ENCODE data around the gene COLGALT1.

COLGALT1 gene

DNA sequence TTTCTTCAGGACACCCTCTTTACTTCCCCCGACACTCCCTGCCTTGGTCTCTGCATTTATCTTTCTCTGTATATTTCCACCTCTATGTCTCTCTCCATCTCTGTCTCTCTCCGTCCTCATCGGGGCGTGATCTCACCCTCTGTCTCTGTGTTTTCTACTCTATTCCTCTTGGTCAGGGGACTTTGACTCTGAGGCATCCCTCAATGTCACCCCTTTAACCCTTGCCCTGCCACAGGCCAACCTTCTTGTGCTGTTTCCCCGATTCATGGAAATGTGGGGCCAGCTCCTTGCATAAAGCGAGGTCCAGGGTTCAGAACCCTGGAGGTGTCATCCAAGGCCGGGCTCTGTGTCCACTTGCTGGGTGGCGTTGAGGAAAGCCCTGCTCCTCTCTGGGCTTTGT is 46.8 kb downstream of the COLGALT1 start:
- no peak for DNase-seq

GRCh38 chr19:17602872-17603510 is 47.5 kb downstream of the COLGALT1 start:
- no peak for DNase-seq

GRCh38 chr19:17604372-17605025 is 49.0 kb downstream of the COLGALT1 start:
- DNase-seq, result no peak

DNA sequence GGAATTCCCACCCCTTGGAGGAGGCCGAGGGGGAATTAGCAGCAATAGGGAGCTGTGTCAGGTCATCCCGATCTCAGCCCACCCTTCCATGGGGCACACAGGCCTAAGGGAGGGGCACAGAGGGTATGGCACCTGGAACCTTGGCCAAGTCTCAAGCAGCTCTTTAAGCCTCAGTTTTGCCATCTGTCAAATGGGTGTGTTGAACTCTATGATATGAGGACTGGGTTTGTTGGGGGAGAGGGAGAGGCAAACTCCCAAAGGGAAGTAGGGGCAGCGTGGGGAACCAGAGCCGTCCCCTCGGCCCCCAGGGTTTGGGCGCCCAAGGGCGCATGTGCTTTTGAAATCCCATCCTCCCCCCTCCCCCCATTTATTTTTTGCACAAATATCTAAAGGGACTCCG is 49.7 kb downstream of the COLGALT1 start:
- DNase-seq, result no peak

GRCh38 chr19:17605761-17606589 is 50.5 kb downstream of the COLGALT1 start:
- DNase-seq, result no peak

DNA sequence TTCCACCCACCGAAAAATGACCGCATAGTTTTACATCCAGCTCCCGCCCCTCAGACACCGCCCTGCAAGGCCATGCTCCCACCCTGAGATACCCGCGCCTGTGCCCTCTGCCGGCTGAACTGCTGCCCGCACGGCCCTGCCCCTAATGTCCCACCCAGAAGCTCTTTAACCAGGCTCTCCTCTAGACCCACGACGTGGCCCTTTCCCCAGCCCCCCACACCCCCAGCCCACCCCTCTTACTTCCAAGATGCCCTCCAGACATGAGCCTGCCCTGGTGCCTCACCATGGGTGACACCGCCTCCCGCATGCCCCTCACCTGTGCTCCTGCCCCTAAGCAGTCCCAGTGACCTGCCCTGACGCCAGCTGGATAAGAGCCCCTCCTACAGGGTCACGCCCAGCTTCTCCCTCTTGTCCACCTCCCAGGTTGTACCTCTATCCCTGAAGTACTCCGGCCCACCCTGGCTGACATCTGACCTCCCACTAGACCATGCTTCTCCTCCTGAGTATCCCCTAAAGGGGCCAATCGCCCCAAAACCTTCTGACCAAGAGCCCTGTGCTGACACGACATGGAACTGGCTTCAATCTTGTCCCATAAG is 51.2 kb downstream of the COLGALT1 start:
- no peak for DNase-seq

GRCh38 chr19:17607936-17608335 is 52.5 kb downstream of the COLGALT1 start:
- DNase-seq, result no peak

DNA sequence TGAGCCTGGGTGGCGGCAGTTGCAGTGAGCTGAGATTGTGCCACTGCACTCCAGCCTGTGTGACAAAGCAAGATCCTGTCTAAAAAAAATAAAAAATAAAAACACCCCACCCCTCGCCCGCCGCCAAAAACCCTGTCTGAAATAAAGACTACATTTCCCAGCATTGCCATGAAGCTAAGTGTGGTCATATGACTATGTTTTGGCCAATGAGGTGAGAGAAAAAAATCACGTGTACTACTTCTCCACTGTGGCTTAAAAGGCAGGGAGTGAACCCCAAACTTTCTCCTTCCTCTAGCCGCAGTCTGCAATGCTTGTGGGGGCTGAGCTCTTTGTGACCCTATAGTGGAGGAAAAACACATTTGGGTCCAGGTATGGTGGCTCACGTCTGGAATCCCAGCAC is 54.9 kb downstream of the COLGALT1 start:
- no peak for DNase-seq

DNA sequence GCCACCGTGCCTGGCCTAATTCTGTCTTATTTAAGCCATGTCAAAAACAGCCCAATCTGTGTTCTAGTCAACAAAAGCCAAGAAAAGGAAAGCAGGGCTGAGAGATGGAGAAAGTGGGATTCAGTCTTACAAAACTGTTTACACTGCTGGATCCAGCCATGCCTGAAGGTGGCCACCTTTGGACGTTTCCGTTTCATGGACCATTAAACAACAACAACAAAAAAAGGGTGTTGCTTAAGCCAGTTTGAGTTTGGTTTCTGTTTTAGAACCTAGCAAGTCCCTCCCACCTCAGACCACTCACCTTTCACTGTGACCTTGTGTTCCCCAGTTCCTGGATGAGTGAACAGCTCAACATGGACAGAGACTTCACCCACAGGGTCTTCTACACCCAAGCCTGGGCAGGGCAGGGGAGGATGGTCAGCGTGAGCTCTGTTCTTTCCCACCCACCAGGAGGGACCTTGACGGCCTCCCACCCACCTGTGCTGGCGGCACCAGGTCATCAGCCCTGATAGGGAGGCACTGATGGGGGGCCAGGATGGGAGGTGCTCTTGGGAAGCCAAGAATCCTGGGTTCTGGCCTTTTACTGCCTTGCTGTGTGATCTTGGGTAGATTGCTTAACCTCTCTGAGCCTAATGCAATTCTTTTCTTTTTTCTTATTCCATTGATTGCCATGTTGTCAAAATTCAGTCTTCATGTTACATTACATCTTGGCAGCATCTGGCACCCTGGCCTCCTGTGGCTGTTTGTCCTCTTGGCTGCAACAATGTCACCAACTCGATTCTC is 56.2 kb downstream of the COLGALT1 start:
- DNase-seq, result no peak

- DNase-seq, result no peak
These were observed 59.0 kb downstream of the COLGALT1 start for GRCh38 chr19:17614476-17614875.

DNA sequence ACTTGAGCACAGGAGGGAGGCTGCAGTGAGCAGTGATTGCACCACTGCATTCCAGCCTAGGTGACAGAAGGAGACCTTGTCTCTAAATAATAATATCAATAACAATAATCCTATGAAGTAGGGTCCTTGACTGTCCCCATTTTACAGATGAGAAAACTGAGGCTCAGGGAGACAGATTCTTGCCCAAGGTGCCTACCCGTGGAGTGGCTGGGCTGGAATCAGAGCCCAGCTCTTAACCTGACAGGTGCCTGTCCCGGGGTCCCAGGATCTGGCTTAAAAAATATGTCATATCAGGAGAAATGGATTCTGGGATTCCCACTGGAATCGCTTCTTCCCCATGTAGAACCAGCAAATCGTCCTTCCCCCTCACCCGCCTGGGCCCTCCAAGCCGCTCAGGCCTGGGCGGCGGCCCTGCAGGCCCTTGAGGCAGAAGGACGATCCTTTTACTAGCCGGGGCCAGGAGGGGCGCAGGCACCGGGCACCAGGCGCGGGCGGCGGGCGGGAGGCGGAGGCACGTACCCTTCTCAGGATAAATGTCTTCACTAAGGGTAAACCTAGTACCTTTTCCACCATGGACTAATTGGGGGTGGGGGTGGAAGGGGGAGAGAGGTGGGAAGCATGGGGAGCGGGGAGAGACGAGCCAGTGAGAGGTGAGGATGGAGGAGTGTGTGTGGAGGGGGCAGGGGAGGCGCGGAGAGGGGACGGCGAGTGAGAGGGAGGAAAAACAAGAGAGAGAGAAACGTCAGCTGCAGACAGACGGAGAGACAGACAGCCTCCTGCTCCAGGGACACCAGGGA is 60.6 kb downstream of the COLGALT1 start:
- no peak for DNase-seq

GRCh38 chr19:17616686-17616960 is 61.2 kb downstream of the COLGALT1 start:
- DNase-seq, result no peak

- no peak for DNase-seq
These were observed 61.7 kb downstream of the COLGALT1 start for GRCh38 chr19:17616961-17617806.

DNA sequence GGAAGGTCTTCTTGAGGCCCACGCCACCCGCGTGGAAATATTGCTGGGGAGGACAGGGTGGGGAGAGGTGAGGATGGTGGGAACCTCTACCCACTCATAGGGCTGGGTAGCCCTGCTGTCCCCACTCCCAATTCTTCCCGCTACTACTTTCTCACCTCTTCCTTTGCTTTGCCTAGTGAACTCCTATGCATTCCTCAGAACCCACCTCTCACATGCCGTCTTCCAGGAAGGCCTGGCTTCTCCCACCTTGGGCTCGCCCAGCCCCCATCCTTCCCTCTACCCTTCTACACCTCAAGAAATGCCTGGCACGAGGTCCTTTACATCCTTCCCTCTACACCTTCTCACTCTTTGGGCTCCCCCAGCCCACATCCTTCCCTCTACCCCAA is 62.4 kb downstream of the COLGALT1 start:
- DNase-seq, result no peak

GRCh38 chr19:17618281-17618903 is 62.9 kb downstream of the COLGALT1 start:
- DNase-seq, result no peak

DNA sequence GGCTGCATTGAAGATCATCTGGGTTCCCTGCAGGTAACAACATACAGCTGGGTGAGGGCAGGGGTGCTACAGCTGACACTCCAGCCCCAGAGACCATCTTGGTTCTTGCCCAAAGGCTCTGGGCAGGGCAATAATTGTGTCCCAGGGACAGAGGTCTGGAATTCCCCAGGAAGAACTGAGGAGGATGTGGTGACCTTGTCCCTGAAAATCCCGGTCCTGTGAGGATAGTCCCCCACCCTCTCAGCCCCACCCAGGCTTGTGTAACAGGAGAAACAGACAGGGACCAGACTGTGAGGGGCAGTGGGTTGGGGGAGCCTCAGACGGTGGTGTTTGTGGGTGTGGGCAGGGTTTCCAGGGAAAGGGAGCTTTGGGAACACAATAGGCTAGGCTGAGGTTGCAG is 63.5 kb downstream of the COLGALT1 start:
- no peak for DNase-seq

GRCh38 chr19:17620696-17621095 is 65.2 kb downstream of the COLGALT1 start:
- DNase-seq, result no peak

- DNase-seq, result no peak
These were observed 67.9 kb downstream of the COLGALT1 start for GRCh38 chr19:17623224-17623935.

GRCh38 chr19:17624314-17624991 is 69.0 kb downstream of the COLGALT1 start:
- DNase-seq, result no peak

All from NCI-H510A (cell line).